HG03565 (cell line): ENCODE measurements around the gene PRKCA.
"Not testable (repeated sequence)": the region's sequence is repeated elsewhere in the genome, so short reads cannot be mapped to it uniquely, and the experiment has no call there.

Source experiments
- ATAC-seq: cut with Tn5 transposase; IDR thresholded peaks from one replicate; pipeline ENCODE4 v1.9.1; 2021; ENCODE audit warnings: mild to moderate bottlenecking, moderate library complexity; ENCODE audit not compliant: unreplicated experiment

Gene PRKCA

DNA sequence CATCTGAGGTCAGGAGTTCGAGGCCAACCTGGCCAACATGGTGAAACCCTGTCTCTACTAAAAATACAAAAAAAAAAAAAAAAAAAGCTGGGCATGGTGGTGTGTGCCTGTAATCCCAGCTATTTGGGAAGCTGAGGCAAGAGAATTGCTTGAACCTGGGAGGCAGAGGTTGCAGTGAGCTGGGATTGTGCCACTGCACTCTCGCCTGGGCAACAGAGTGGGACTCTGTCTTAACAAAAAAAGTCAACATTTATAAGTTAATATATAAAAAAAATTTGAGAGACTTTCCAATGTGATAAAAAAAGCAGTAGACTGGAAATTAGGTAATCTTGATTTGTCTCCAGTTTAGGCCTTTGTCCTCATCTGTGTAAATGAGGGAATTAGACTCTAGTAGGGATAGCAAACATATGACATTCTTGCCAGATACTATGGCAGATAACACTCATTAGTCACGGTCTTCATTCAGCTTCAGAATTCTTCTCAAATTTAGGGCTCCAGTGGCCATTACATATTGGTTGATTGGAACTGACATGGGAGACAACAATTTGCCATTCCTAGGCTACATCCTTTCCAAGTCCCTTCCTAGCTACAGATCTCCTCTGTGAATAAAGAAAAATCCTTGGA lies 22.1 kb downstream of the PRKCA start:
- not testable (repeated sequence) for ATAC-seq

- no peak for ATAC-seq
Observed at GRCh38 chr17:66326476-66327047, 24.1 kb downstream of the PRKCA start.

GRCh38 chr17:66330646-66331037 lies 28.2 kb downstream of the PRKCA start:
- ATAC-seq = no peak

- no peak for ATAC-seq
Observed at GRCh38 chr17:66331038-66331816, 28.8 kb downstream of the PRKCA start.

DNA sequence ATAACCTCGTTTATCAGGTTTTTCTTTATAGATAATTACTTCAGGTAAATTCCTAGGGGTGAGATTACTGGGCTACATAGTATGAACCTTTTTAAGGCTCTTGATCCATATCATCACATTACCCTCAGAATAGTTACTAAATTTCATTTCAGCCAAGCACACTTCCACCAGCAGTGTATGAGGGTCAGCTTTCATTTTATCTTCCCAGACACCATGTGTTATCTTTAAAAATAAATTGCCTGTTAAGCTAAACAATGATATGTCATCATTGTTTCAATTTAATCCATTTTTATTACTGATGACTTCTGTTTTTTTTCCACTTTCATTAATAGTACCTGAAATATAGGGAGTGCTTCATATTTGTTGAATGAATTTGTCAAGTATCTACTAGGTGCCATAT lies 33.4 kb downstream of the PRKCA start:
- ATAC-seq = no peak

DNA sequence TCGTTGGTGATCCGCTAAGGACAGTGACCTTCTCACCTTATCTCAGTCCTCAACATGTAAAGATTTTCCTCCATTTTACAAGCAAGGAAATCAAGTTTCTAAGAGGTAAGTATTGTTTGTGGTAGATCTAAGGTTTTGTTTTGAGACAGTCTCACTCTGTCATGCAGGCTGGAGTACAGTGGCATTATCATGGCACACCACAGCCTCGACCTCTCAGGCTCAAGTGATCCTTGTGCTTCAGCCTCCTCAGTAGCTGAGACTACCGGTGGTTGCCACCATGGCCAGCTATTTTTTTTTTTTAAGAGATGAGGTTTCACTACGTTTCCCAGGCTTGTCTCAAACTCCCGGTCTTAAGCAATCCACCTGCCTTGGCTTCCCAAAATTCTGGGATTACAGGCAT lies 34.9 kb downstream of the PRKCA start:
- ATAC-seq = no peak

DNA sequence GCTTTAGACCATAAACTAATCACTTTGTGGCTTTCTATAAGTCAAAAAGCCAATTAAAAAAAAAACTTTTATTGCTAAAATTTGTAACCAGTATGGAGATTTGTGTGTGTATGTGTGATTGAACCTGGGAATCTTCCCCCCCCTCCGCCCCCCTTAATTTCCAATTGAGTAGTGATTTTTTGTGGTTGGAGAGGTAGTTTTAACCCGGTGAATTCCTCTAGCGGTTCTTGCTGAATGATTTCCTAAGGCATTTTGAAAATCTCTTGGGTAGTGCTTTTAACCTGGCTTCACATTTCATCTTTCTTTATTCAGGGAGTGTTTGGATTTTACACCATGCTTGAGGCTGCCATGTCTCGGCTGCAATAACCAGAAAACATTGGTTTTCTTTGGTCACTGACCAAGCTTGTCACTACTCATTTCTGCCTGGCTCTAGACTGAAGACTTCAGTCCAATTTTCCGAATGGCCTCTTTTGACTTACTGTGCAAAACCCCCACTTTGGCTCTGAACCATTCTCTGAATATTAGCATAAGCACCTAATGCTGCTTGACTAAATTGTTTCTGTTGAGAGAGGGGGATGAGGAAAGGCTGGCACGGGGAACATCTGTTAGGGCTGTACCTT lies 35.6 kb downstream of the PRKCA start:
- ATAC-seq = no peak

DNA sequence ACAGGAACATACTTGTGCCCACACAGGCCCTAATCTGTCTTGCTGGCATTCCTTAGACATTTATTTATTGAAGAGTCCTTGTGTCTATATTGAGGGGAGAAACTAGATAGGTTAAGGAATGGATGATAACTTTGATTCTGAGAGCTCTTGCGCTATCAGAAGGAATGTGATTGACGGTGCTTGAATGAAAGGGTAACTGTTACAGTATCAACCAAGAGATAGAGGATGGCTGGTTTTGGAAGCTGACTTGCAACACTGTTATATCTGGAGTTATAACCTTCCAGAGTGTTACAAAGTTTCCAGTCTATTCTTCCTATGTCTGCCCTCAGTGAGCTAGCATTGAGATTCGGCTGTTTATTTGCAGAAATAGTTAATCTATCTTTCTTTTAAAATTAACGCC lies 36.5 kb downstream of the PRKCA start:
- no peak for ATAC-seq

GRCh38 chr17:66339561-66339960 lies 37.1 kb downstream of the PRKCA start:
- no peak for ATAC-seq

DNA sequence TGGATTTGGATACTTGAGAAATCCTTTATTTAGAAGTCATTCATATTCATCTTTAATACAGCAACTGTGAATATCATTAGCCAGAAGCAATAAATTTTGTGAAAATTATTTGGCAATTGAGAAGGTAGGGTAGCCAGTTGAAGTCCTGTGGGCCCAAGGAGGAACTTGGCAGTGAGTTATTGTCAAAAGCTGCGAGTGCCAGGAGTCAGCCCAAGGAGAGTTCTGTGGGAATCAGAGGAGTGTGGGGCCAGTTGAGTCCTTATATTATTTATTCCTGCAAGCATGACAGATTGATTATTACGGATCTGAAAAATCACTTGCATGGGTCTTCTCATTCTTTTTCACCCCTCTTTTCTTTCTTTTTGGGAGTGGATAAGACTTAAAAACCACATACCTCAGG lies 38.3 kb downstream of the PRKCA start:
- ATAC-seq = no peak

GRCh38 chr17:66341462-66341861 lies 39.0 kb downstream of the PRKCA start:
- no peak for ATAC-seq

DNA sequence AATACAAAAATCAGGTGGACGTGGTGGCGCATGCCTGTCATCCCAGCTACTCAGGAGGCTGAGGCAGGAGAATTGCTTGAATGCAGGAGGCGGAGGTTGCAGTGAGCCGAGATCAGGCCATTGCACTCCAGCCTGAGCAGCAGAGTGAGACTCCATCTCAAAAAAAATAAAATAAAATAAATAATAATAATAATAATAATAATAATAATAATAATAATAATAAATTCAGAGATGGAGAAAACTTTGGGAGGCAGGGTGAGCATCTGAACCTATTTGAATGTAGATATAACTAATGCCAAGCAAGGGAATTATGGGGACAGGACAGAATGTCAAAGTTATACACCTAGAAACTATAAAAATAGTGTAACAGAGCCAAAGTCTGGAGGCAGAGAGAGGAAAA lies 39.9 kb downstream of the PRKCA start:
- ATAC-seq = not testable (repeated sequence)

DNA sequence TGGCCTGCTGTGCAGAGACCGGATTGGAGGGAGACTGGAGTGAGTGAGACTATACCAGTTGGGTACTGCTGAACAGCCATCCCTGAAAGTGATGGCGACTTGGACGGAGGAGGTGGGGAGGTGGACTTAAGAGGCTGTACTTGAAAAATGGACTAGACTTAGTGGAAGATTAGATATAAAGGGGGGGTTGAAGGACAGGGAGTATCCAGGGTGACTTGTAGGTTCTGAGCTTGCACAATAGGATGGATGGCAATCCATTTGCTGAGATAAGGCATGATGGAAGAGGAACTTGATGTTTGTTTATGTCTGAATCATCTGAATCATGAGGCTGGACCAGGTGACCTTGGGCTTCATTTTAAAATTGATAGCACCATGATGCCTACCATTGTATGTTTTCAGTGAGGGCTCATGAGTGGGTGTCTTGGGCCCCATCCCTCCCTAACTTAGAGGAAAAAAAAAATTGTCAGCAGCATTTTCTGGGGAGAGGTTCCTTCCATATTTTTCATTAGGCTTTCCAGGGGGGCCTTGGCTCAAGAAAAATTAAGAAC lies 41.2 kb downstream of the PRKCA start:
- no peak for ATAC-seq

GRCh38 chr17:66344473-66344872 lies 42.1 kb downstream of the PRKCA start:
- ATAC-seq = no peak

DNA sequence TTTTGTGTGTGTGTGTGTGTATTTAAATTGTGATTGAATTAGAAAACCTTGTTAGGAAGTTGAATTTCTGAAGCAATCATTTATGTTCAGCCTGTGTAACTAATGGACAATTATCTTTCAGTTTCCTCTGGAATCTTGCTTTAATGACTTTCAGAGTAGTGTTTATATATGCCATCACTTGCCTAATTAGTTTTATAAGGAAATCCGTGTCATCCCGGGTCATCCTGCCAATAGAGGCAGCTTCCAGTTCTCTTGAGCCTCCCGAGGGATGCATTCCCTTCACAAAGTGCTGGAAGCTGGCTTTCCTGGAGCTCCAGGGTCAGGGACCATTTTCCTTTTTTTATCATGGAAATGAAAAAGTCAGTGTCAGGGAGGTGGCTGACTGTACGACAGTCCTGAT lies 42.9 kb downstream of the PRKCA start:
- no peak for ATAC-seq

DNA sequence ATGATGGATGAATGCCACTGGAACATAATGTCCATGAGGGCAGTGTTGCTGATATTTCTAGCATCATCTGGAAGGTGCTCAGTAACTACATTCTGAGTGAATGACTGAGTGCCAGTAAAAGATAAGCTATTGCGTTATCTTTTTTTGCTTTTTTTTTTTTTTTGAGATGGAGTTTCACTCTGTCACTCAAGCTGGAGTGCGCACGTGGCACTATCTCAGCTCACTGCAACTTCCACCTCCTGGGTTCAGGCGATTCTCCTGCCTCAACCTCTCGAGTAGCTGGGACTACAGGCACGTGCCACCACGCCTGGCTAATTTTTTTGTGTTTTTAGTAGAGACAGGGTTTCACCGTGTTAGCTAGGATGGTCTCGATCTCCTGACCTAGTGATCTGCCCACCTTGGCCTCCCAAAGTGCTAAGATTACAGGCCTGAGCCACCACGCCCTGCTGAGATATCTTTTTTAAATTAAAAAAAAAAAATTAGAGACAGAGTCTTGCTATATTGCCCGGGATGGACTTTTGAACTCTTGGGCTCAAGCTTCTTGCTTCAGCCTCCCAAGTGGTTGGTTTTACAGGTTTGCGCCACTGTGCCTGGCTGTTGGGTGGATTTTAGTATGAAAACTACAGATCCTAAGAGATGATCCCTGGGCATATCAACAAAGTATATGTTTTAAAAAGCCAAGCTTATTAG lies 43.7 kb downstream of the PRKCA start:
- ATAC-seq = not testable (repeated sequence)

- ATAC-seq = no peak
Observed at GRCh38 chr17:66347661-66348514, 45.5 kb downstream of the PRKCA start.

DNA sequence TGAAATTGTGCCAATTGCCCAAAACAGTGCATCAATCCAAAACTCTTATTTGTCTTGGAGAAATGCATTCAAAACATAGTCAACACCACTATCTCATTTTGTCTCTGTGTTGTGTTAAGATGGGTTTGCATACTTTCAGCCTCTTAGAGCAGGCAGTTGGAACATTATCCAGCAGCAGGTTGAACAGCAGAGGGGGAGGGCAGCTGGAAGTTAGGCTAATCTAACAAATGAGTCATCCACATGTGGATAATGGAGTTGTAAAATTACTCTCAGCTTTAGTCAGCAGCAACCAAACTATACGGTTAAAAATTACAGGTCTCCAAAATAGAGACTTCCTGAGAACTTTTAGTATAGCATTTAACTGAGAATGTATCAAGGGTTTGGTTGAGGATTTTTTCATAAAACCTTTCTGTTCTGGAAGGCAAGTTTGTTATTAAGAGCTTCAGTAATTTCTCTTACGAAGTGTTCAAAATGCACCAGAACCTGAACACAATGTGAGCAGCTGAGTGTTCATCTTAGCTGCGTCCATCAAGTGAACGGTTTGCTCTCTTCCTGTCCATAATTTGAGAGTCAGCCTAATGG lies 46.3 kb downstream of the PRKCA start:
- ATAC-seq = no peak

- ATAC-seq = no peak
Observed at GRCh38 chr17:66349521-66350254, 47.3 kb downstream of the PRKCA start.
